IMR-90 (cell line): ENCODE measurements around the gene PIEZO2. TPM values are rescaled to one million over a fixed set of nuclear protein-coding genes. Genes with fewer than 3 reads are reported as not detected.

Experiments
- ATAC-seq: fragments of 200-7000 bp; cut with Tn5 transposase; 2 replicates; pipeline ENCODE4 v1.9.1; 2020; ENCODE audit warnings: low read depth, mild to moderate bottlenecking, moderate library complexity
- BruUV-seq: library from RNA; stranded (reverse); fragments of 400-500 nt; replicated peaks from 2 replicates; lab custom pipeline; 2021; lab: Mats Ljungman, UMichigan
- CTCF ChIA-PET: fragments of 300-600 bp; formaldehyde crosslinking; extraction: SDS; loops from one replicate; lab custom pipeline; 2021; ENCODE audit warnings: antibody characterized with exemption; lab: Yijun Ruan, JAX
- POLR2A ChIA-PET: fragments of 300-600 bp; sonication (Branson Sonifier 250); formaldehyde crosslinking; loops from one replicate; lab custom pipeline; 2022; ENCODE audit warnings: antibody characterized with exemption; ENCODE audit not compliant: unreplicated experiment; lab: Charles Lee
- DNase-seq: peaks from one replicate; pipeline ENCODE4 v3.0.0; 2013
- H2AFZ ChIP-seq: replicated peaks from 2 replicates; pipeline ENCODE3; 2013; ENCODE audit warnings: low read length, mild to moderate bottlenecking; ENCODE audit not compliant: poor library complexity
- H2AK5ac ChIP-seq: 2 replicates; pipeline ENCODE4 v1.6.1; 2013; ENCODE audit warnings: low read depth, low read length, inconsistent platforms
- H2AK9ac ChIP-seq: replicated peaks from 2 replicates; pipeline ENCODE3; 2013; ENCODE audit warnings: mild to moderate bottlenecking, low read depth, low read length, moderate library complexity; ENCODE audit not compliant: poor library complexity
- H2BK120ac ChIP-seq: 2 replicates; pipeline ENCODE4 v1.6.1; 2013; ENCODE audit warnings: low read depth, low read length, inconsistent platforms
- H2BK15ac ChIP-seq: 3 replicates; pipeline ENCODE4 v1.6.1; 2013; ENCODE audit warnings: low read depth, low read length, inconsistent platforms
- H2BK20ac ChIP-seq: 2 replicates; pipeline ENCODE4 v1.6.1; 2013; ENCODE audit warnings: low read depth, mild to moderate bottlenecking, inconsistent platforms, low read length, moderate library complexity
- H2BK5ac ChIP-seq: 2 replicates; pipeline ENCODE4 v1.6.1; 2013; ENCODE audit warnings: mild to moderate bottlenecking, low read depth, low read length, inconsistent platforms; ENCODE audit not compliant: poor library complexity, severe bottlenecking
- H3K14ac ChIP-seq: replicated peaks from 2 replicates; pipeline ENCODE4 v1.6.1; 2013; ENCODE audit warnings: low read depth, low read length, inconsistent platforms
- H3K18ac ChIP-seq: 2 replicates; pipeline ENCODE4 v1.6.1; 2013; ENCODE audit warnings: low read depth, low read length, control low read depth
- H3K23ac ChIP-seq: 2 replicates; pipeline ENCODE4 v1.6.1; 2013; ENCODE audit warnings: low read depth, low read length, inconsistent platforms
- H3K27ac ChIP-seq: 2 replicates; pipeline ENCODE4 v1.5.1; 2013; ENCODE audit warnings: mild to moderate bottlenecking, control low read depth, low read length; ENCODE audit not compliant: insufficient read depth
- H3K27me3 ChIP-seq: 2 replicates; pipeline ENCODE4 v1.6.1; 2013; ENCODE audit warnings: low read length; ENCODE audit not compliant: control insufficient read depth, insufficient read depth
- H3K36me3 ChIP-seq: 2 replicates; pipeline ENCODE4 v1.6.1; 2013; ENCODE audit warnings: low read length, mixed read lengths; ENCODE audit not compliant: control insufficient read depth, insufficient read depth
- H3K4ac ChIP-seq: 2 replicates; pipeline ENCODE4 v1.6.1; 2013; ENCODE audit warnings: low read depth, low read length, inconsistent platforms
- H3K4me1 ChIP-seq: 2 replicates; pipeline ENCODE4 v1.6.1; 2013; ENCODE audit warnings: low read length, mixed read lengths; ENCODE audit not compliant: control insufficient read depth, insufficient read depth
- H3K4me2 ChIP-seq: 2 replicates; pipeline ENCODE4 v1.6.1; 2013; ENCODE audit warnings: low read depth, mild to moderate bottlenecking, control low read depth, low read length, moderate library complexity
- H3K4me3 ChIP-seq: 2 replicates; pipeline ENCODE4 v1.5.1; 2013; ENCODE audit warnings: low read depth, mild to moderate bottlenecking, control low read depth, low read length, moderate library complexity; ENCODE audit not compliant: insufficient read depth
- H3K56ac ChIP-seq: 2 replicates; pipeline ENCODE4 v1.6.1; 2013; ENCODE audit warnings: low read length, inconsistent platforms; ENCODE audit not compliant: insufficient read depth; ENCODE audit errors: extremely low read depth
- H3K79me1 ChIP-seq, 2 experiments: 2 replicates each; pipeline ENCODE4 v1.6.1; 2013; ENCODE audit warnings: low read length in 2 of 2, inconsistent platforms in 1 of 2, low read depth in 1 of 2
- H3K9ac ChIP-seq: 2 replicates; pipeline ENCODE4 v1.6.1; 2013; ENCODE audit warnings: low read depth, low read length, control low read depth
- H3K9me1 ChIP-seq: 2 replicates; pipeline ENCODE4 v1.6.1; 2013; ENCODE audit warnings: low read length, inconsistent platforms; ENCODE audit not compliant: insufficient read depth
- H3K9me3 ChIP-seq: 2 replicates; pipeline ENCODE4 v1.6.1; 2013; ENCODE audit warnings: low read length; ENCODE audit not compliant: control insufficient read depth, insufficient read depth
- H4K20me1 ChIP-seq: 2 replicates; pipeline ENCODE4 v1.6.1; 2013; ENCODE audit warnings: low read length, inconsistent platforms; ENCODE audit not compliant: insufficient read depth
- H4K5ac ChIP-seq: 2 replicates; pipeline ENCODE4 v1.6.1; 2013; ENCODE audit warnings: mild to moderate bottlenecking, low read depth, low read length, control low read depth
- H4K8ac ChIP-seq, 2 experiments: 2 replicates each; pipeline ENCODE4 v1.6.1; 2013; ENCODE audit warnings: low read depth in 2 of 2, low read length in 2 of 2, control low read depth in 1 of 2, inconsistent platforms in 1 of 2
- H4K91ac ChIP-seq: 2 replicates; pipeline ENCODE4 v1.6.1; 2013; ENCODE audit warnings: low read depth, low read length, inconsistent platforms; ENCODE audit not compliant: insufficient read depth
- BHLHE40 ChIP-seq: fragments of 150-350 bp; IDR thresholded peaks from 2 replicates; pipeline ENCODE4 v1.6.1; 2016; ENCODE audit warnings: mild to moderate bottlenecking, low read depth, low read length
- CEBPB ChIP-seq: IDR thresholded peaks from 2 replicates; pipeline ENCODE4 v1.6.1; 2012; ENCODE audit warnings: low read depth, low read length, improper control_type of control experiment
- CHD1 ChIP-seq: IDR thresholded peaks from 2 replicates; pipeline ENCODE4 v1.6.1; 2012; ENCODE audit warnings: low read depth, low read length, improper control_type of control experiment
- CTCF ChIP-seq: conservative IDR thresholded peaks from 2 replicates; pipeline ENCODE4 v1.5.1; 2012; ENCODE audit warnings: mild to moderate bottlenecking, low read depth, low read length, improper control_type of control experiment
- ELK1 ChIP-seq: fragments of 150-350 bp; IDR thresholded peaks from 2 replicates; pipeline ENCODE4 v1.6.1; 2016; ENCODE audit warnings: low read depth, mild to moderate bottlenecking, low read length, moderate library complexity, borderline replicate concordance
- FOS ChIP-seq: fragments of 150-350 bp; IDR thresholded peaks from 2 replicates; pipeline ENCODE4 v1.6.1; 2016; ENCODE audit warnings: low read depth, low read length
- MAFK ChIP-seq: IDR thresholded peaks from 2 replicates; pipeline ENCODE4 v1.6.1; 2012; ENCODE audit warnings: low read depth, low read length, improper control_type of control experiment
- MAZ ChIP-seq: IDR thresholded peaks from 2 replicates; pipeline ENCODE4 v1.6.1; 2012; ENCODE audit warnings: low read depth, mild to moderate bottlenecking, low read length, improper control_type of control experiment, moderate library complexity, borderline replicate concordance
- MXI1 ChIP-seq: IDR thresholded peaks from 2 replicates; pipeline ENCODE4 v1.6.1; 2012; ENCODE audit warnings: low read depth, mild to moderate bottlenecking, low read length, moderate library complexity, borderline replicate concordance
- NFE2L2 ChIP-seq: fragments of 150-350 bp; IDR thresholded peaks from 2 replicates; pipeline ENCODE4 v1.6.1; 2016; ENCODE audit warnings: low read depth, mild to moderate bottlenecking, low read length
- POLR2A ChIP-seq: IDR thresholded peaks from 2 replicates; pipeline ENCODE4 v1.6.1; 2012; ENCODE audit warnings: mild to moderate bottlenecking, low read depth, low read length
- RAD21 ChIP-seq: IDR thresholded peaks from 2 replicates; pipeline ENCODE4 v1.6.1; 2012; ENCODE audit warnings: low read length, improper control_type of control experiment
- RCOR1 ChIP-seq: IDR thresholded peaks from 2 replicates; pipeline ENCODE4 v1.6.1; 2012; ENCODE audit warnings: mild to moderate bottlenecking, low read length, improper control_type of control experiment; ENCODE audit not compliant: insufficient replicate concordance
- RFX5 ChIP-seq: IDR thresholded peaks from 2 replicates; pipeline ENCODE4 v1.8.0; 2012; ENCODE audit warnings: low read depth, mild to moderate bottlenecking, low read length, moderate library complexity
- SMC3 ChIP-seq: fragments of 150-350 bp; IDR thresholded peaks from 2 replicates; pipeline ENCODE4 v1.6.1; 2016; ENCODE audit warnings: low read depth, mild to moderate bottlenecking, antibody characterized with exemption, low read length, moderate library complexity
- USF2 ChIP-seq: fragments of 150-350 bp; IDR thresholded peaks from 2 replicates; pipeline ENCODE4 v1.6.1; 2017; ENCODE audit warnings: mild to moderate bottlenecking, antibody characterized with exemption, low read length, low read depth
- WGBS, 2 experiments: methylation state at CpG; one replicate each; pipeline versions ENCODE4 v1.1.5 to v1.1.7; 2013; ENCODE audit warnings: missing lambda C conversion rate in 2 of 2; ENCODE audit not compliant: insufficient read length in 1 of 2; ENCODE audit errors: extremely low coverage in 2 of 2; 5-methylcytosine and 5-hydroxymethylcytosine counted together
- dilution Hi-C: fragments of 300-500 bp; cut with HindIII; formaldehyde crosslinking; loops from one replicate; pipeline ENCODE4 v1.14.3; 2018; ENCODE audit warnings: low sequenced_read_pairs; ENCODE audit not compliant: unreplicated experiment
- in situ Hi-C: fragments of 300-500 bp; cut with MboI; formaldehyde crosslinking; loops from 3 replicates; pipeline ENCODE4 v1.14.3; 2019; ENCODE audit warnings: low sequenced_read_pairs, inconsistent platforms, mixed read lengths
- intact Hi-C: fragments of 100-400 bp; cut with micrococcal nuclease; formaldehyde crosslinking; loops from 2 replicates; pipeline ENCODE4 v1.10.0; 2022
- polyA plus RNA-seq, 3 experiments: library from polyadenylated mRNA; depleted of rRNA; stranded (reverse); fragments of >200 nt; gene quantifications; 2 replicates each; pipeline ENCODE4 v1.2.3, GENCODE V29; 2012; ENCODE audit warnings: low replicate concordance in 1 of 3
- total RNA-seq: library from RNA; depleted of rRNA; stranded (reverse); fragments of >200 nt; gene quantifications from 2 replicates; pipeline ENCODE4 v1.2.3, GENCODE V29; 2012

PIEZO2 gene
- total and polyA plus RNA-seq, 2 of the 4 experiments (the other 2 are of a cell fraction): 2.4 to 4.1 TPM

GRCh38 chr18:10718809-10719208, 430.6 kb downstream of the PIEZO2 start:
- Histone ChIP-seq H3K4me3 (no peak overlapping the region), H3K79me1 (no peaks in the 10 kb centered on the region), H2BK15ac (no peak overlapping the region), H2AK9ac (no peak overlapping the region), H4K5ac (no peak overlapping the region), H3K56ac (no peak overlapping the region), H3K18ac (no peak overlapping the region), H3K27me3 (no peaks in the 10 kb centered on the region), H3K23ac (no peak overlapping the region), H3K27ac (no peak overlapping the region), H3K4me2 (no peak overlapping the region), H3K4ac (no peak overlapping the region), H4K20me1 (no peaks in the 10 kb centered on the region), H2AK5ac (no peak overlapping the region), H4K91ac (no peak overlapping the region), H2BK20ac (no peak overlapping the region), H3K36me3 (no peaks in the 10 kb centered on the region), H3K9me1 (peaks cover 5% of the 10 kb centered on the region; the same call in 1 of the 2 replicates), H3K9me3 (no peaks in the 10 kb centered on the region), H2AFZ (no peak overlapping the region), H2BK5ac (no peak overlapping the region), H3K9ac (no peak overlapping the region), H3K4me1 (no peaks in the 10 kb centered on the region; the same call in 1 of the 2 replicates), H2BK120ac (no peak overlapping the region), H3K14ac (no peak overlapping the region), H4K8ac (no peak overlapping the region)
- CTCF ChIA-PET: no interaction called here
- POLR2A ChIA-PET: no interaction called here
- DNase-seq: no peak
- ATAC-seq: no peak
- TF ChIP-seq NFE2L2: no peak
- no peak for TF ChIP-seq ELK1
- TF ChIP-seq SMC3: no peak
- no peak for TF ChIP-seq RFX5
- no peak for TF ChIP-seq RAD21
- TF ChIP-seq BHLHE40: no peak
- TF ChIP-seq CEBPB: no peak
- no peak for TF ChIP-seq USF2
- no peak for TF ChIP-seq CTCF
- no peak for TF ChIP-seq POLR2A
- TF ChIP-seq MAFK: no peak
- TF ChIP-seq CHD1: no peak
- no peak for TF ChIP-seq MAZ
- TF ChIP-seq RCOR1: no peak
- TF ChIP-seq MXI1: no peak
- TF ChIP-seq FOS: no peak
- WGBS, 2 experiments: no CpG with 5 or more reads among the region's 3 CpGs
- BruUV-seq: no TSS peak
- intact Hi-C loops: no loop called here
- in situ Hi-C loops: no loop called here
- dilution Hi-C loops: no loop called here
